Measurements from ENCODE around the gene EIF4EBP2.

- TF ChIP-seq MXI1 (IDR thresholded peaks at IDR 0.05; ENCODE audit: borderline replicate concordance, low read depth, low read length), result no peak
- TF ChIP-seq TEAD2 (CRISPR knock-in tag; IDR thresholded peaks at IDR 0.05), result no peak
- no peak for TF ChIP-seq ATM (IDR thresholded peaks at IDR 0.05; ENCODE audit: borderline replicate concordance)
- no peak for TF ChIP-seq NFYB (CRISPR knock-in tag; IDR thresholded peaks at IDR 0.05)
These were observed 386 bp upstream of the EIF4EBP2 start for GRCh38 chr10:70403483-70404035.
